CD4-positive, alpha-beta T cell treated with Interleukin-6 for 4 hours (primary cell): ENCODE data around the gene PSPC1.

Experiments used
- DNase-seq: peaks from one replicate; pipeline ENCODE4 v3.0.0-alpha.2; 2020; ENCODE audit warnings: mixed read lengths

Gene PSPC1

GRCh38 chr13:19670147-19670546, 112.6 kb downstream of the PSPC1 start:
- DNase-seq: no peak

- DNase-seq: no peak
These were observed 114.0 kb downstream of the PSPC1 start for GRCh38 chr13:19668778-19669177.

DNA sequence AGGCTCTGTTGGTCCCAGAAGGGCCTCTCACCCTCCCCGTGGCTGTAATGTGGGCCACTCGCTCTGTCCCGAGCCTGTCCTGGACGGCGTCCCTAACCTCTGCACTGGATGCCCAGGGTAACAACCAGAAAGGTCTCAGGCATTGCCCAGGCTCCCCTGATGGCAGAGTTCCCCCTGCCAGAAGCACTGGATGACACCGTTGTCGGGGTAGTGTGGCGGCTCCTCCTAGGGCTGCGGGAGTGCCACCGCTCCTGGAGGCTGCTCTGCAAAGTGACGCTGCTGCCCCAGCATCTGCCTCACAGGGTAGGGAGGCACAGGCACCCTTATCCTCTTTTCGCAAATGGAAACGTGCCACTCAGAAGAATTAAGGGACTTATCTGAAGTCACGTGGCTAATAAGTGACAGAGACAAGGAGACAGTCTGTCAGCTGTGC, 117.3 kb downstream of the PSPC1 start:
- DNase-seq: no peak

DNA sequence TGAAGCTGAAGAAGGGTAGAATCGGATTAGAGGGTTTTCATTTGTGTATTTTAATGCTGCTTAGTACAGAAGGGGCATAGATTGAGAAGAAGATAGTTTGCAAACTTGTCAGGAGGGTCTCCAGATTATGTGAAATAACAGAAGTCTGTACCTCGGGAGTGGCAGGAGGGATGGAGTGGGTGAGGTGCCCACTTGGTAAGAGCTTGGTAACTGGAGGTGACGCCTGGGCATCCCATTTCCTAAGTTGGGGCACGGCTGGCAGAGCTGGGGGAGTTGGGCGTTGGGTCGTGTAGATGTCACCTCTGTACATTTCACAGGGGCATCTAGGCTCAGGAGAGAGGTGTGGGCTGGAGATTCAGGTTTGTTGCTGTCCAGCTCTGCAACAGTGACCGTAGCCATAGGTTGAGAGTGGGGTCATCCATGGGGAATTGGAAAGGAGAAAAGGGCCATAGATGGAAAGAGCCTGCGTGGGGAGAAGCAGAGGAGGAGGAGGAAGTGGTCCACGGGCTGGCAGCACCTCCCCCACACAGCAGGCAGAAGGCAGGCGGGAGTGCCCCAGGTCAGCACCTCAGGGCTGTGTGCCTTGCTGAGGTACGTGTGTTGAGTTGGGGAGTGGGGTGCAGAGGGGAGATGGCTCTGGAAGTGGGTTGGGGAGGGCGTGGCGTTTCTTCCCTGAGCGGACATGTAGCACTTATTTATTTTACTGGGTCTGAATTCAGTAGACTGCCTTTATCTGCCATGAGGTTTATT, 118.1 kb downstream of the PSPC1 start:
- no peak for DNase-seq

DNA sequence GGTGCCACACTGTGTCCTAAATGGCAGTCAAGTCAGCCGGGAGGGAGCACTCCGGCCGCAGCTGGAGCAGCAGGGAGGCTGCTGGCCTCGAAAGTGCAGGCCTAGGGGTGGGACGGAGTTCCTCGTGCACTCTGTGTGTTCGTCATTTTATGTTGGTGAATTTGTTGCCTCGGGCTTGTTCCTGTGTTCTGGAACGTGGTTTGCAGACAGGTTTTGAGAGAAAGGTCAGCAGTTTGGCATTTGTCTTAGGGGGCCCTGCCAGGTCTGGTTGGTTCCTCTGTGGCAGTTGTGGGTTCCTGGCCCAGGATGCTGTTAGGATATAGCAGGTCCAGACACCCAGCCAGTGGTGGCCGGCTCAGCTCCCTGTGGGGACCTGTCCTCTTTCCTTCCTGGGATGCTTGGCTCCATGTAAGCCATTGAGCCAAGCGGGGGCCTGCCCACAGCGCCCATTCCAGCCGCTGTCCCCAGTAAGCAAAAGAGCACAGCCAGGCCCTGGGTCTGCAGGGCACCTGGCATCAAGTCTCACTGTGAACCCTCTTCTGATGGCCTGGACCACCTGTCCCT, 119.2 kb downstream of the PSPC1 start:
- no peak for DNase-seq

- no peak for DNase-seq
These were observed 121.2 kb downstream of the PSPC1 start for GRCh38 chr13:19661561-19661960.

DNA sequence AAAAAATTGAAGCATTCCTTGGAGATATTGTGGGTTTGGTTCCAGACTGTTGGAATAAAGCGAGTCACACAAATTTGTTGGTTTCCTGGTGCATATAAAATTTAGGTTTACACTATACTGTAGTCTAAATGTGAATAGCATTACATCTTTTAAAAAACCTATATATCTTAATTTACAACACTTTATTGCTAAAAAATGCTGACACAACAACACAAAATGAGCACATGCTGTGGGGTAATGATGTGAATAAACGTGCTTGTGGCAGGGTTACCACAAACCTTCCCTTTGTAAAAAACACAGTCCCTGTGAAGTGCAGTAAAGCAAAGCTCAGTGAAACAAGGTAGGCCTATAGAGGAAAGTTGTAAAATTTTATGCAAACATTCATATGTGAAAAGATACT, 121.6 kb downstream of the PSPC1 start:
- DNase-seq: no peak

DNA sequence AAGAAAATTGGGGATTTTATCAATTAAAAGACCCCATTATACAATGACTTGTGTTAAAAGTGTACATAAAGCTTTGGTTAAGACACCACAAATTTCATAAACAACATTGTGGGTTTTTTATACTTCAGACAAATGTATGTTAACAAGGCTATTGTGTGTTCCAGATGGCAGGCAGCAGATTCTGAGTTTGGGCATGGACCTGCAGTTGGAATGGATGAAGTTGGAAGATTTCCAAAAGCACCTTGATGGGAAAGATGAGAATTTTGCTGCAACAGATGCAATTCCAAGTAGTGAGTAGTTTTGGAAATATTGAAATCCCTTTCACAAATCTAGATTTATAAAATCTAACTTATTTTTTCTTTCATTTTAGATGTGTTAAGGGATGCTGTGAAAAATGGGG, 123.9 kb downstream of the PSPC1 start:
- no peak for DNase-seq

- DNase-seq: no peak
These were observed 124.7 kb downstream of the PSPC1 start for GRCh38 chr13:19657872-19658591.
